ENCODE data around the gene SEC14L3. TPM values are rescaled to one million over a fixed set of nuclear protein-coding genes. Genes with fewer than 3 reads are reported as not detected.

Gene SEC14L3
- polyA plus RNA-seq, 1 of the 3 experiments (the other 2 are of a cell fraction) = not detected

- H3K27ac ChIP-seq (ENCODE audit: low read depth in 2 of 2, low read length in 1 of 2) = no peak overlapping the region
- H3K9ac ChIP-seq = no peak overlapping the region
- H3K79me2 ChIP-seq (ENCODE audit: insufficient read depth) = no peaks in the 10 kb centered on the region
- no peaks in the 10 kb centered on the region for H3K36me3 ChIP-seq (replicated peaks in 1 of 2; ENCODE audit: control insufficient read depth in 1 of 2, insufficient read depth in 2 of 2, low read length in 1 of 2)
- peaks cover 7% of the 10 kb centered on the region; the same call in 1 of the 2 replicates for H3K27me3 ChIP-seq (ENCODE audit: insufficient read depth)
- TF ChIP-seq, protein P1, sequence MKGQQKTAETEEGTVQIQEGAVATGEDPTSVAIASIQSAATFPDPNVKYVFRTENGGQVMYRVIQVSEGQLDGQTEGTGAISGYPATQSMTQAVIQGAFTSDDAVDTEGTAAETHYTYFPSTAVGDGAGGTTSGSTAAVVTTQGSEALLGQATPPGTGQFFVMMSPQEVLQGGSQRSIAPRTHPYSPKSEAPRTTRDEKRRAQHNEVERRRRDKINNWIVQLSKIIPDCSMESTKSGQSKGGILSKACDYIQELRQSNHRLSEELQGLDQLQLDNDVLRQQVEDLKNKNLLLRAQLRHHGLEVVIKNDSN (IDR thresholded peaks at IDR 0.05; ENCODE audit: borderline replicate concordance, low read depth) = no peak
- TF ChIP-seq, protein P2, sequence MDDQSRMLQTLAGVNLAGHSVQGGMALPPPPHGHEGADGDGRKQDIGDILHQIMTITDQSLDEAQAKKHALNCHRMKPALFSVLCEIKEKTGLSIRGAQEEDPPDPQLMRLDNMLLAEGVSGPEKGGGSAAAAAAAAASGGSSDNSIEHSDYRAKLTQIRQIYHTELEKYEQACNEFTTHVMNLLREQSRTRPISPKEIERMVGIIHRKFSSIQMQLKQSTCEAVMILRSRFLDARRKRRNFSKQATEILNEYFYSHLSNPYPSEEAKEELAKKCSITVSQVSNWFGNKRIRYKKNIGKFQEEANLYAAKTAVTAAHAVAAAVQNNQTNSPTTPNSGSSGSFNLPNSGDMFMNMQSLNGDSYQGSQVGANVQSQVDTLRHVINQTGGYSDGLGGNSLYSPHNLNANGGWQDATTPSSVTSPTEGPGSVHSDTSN (IDR thresholded peaks at IDR 0.05) = no peak
- TF ChIP-seq TEAD4 (IDR thresholded peaks at IDR 0.05; ENCODE audit: borderline replicate concordance, insufficient read depth) = no peak
- no peak for TF ChIP-seq POLR2AphosphoS5 (IDR thresholded peaks at IDR 0.05; ENCODE audit: low read depth, low read length)
- TF ChIP-seq IRF3 (IDR thresholded peaks at IDR 0.05; ENCODE audit: low read depth, low read length) = no peak
- TF ChIP-seq TCF12 (IDR thresholded peaks at IDR 0.05) = no peak
- no peak for TF ChIP-seq JUND (IDR thresholded peaks at IDR 0.05)
- no peak for TF ChIP-seq CTCF (IDR thresholded peaks at IDR 0.05)
- TF ChIP-seq YY1 (IDR thresholded peaks at IDR 0.05; ENCODE audit: low read depth) = no peak
- no peak for TF ChIP-seq RFX5 (IDR thresholded peaks at IDR 0.05; ENCODE audit: low read length)
- no peak for TF ChIP-seq EZH2phosphoT487 (IDR thresholded peaks at IDR 0.05; ENCODE audit: borderline replicate concordance, low read depth)
- TF ChIP-seq GABPA (IDR thresholded peaks at IDR 0.05; ENCODE audit: low read depth) = no peak
- no peak for TF ChIP-seq EP300 (IDR thresholded peaks at IDR 0.05; ENCODE audit: borderline replicate concordance in 1 of 2, low read depth in 1 of 2, low read length in 1 of 2)
- TF ChIP-seq FOXM1 (IDR thresholded peaks at IDR 0.05; ENCODE audit: low read depth) = no peak
- TF ChIP-seq ELF1 (IDR thresholded peaks at IDR 0.05) = no peak
- TF ChIP-seq FOXJ3 (CRISPR knock-in tag; IDR thresholded peaks at IDR 0.05) = no peak
- TF ChIP-seq SIN3A (IDR thresholded peaks at IDR 0.05; ENCODE audit: borderline replicate concordance, low read depth, low read length) = no peak
- POLR2A ChIA-PET = no interaction called here
- CTCF ChIA-PET = interaction anchor here (0.9 to 1.0 kb wide), 2 partner anchors 23 to 59 kb away, joined by 3 to 4 read pairs; no protein-coding TSS in a partner anchor
- DNase-seq = no peak
- 88% methylated on average over 5 of the region's 5 CpGs for WGBS (ENCODE audit: low lambda C conversion rate)
- H3K4me1 ChIP-seq (ENCODE audit: control insufficient read depth in 1 of 2, insufficient read depth in 2 of 2, low read depth in 1 of 2, low read length in 1 of 2) = peaks cover 0 to 3% of the 10 kb centered on the region in 2 experiments; a peak in 1 of 4 replicates
- no peaks in the 10 kb centered on the region for H4K20me1 ChIP-seq (ENCODE audit: insufficient read depth)
- H3K9me2 ChIP-seq = no peaks in the 10 kb centered on the region
- no peaks in the 10 kb centered on the region for H3K9me3 ChIP-seq
- H2AFZ ChIP-seq (ENCODE audit: low read depth) = no peak overlapping the region
- H3K4me2 ChIP-seq = no peak overlapping the region
- no peaks in the 10 kb centered on the region for H3F3A ChIP-seq (replicated peaks; ENCODE audit: insufficient read depth)
- no peak overlapping the region for H3K4me3 ChIP-seq (ENCODE audit: low read depth in 2 of 2, low read length in 1 of 2)
Observed at GRCh38 chr22:30508216-30508615, 36.4 kb upstream of the SEC14L3 start.

All from SK-N-SH (cell line).